Spinal cord (tissue), 10 donors: Measurements from ENCODE around the gene MOXD1. TPM values are rescaled to one million over a fixed set of nuclear protein-coding genes. Genes with fewer than 3 reads are reported as not detected.
"Not testable (repeated sequence)": the region's sequence is repeated elsewhere in the genome, so short reads cannot be mapped to it uniquely, and the experiment has no call there.

Experiments
- DNase-seq, 6 donors: peaks; one replicate each; pipeline versions ENCODE4 v3.0.0 to v3.0.0-alpha.2; 2013 to 2015; ENCODE audit warnings: low spot score in 6 of 6, low read depth in 4 of 6
- H3K27ac ChIP-seq: one replicate; pipeline ENCODE4 v1.5.1; 2013; ENCODE audit warnings: low read depth, low read length, control low read depth
- H3K27me3 ChIP-seq: one replicate; pipeline ENCODE4 v1.6.1; 2013; ENCODE audit warnings: low read length; ENCODE audit not compliant: control insufficient read depth, insufficient read depth
- H3K36me3 ChIP-seq: one replicate; pipeline ENCODE4 v1.6.1; 2013; ENCODE audit warnings: low read length; ENCODE audit not compliant: control insufficient read depth, insufficient read depth
- H3K4me1 ChIP-seq: one replicate; pipeline ENCODE4 v1.6.1; 2013; ENCODE audit warnings: low read length; ENCODE audit not compliant: control insufficient read depth, insufficient read depth
- H3K4me3 ChIP-seq: one replicate; pipeline ENCODE4 v1.5.1; 2013; ENCODE audit warnings: low read depth, low read length, control low read depth
- H3K9me3 ChIP-seq: one replicate; pipeline ENCODE4 v1.6.1; 2013; ENCODE audit warnings: low read length; ENCODE audit not compliant: control insufficient read depth, insufficient read depth
- WGBS: methylation state at CpG from one replicate; pipeline ENCODE4 v1.1.5; 2013; ENCODE audit warnings: missing lambda C conversion rate; ENCODE audit not compliant: insufficient coverage; 5-methylcytosine and 5-hydroxymethylcytosine counted together
- polyA plus RNA-seq, 2 donors: library from polyadenylated mRNA; unstranded; fragments of 120-200 nt; gene quantifications; one replicate each; pipeline ENCODE4 v1.2.1, GENCODE V29; 2013; ENCODE audit not compliant: insufficient read length in 2 of 2
- total RNA-seq, 2 donors: library from RNA; depleted of rRNA in 1 of 2; stranded (reverse); fragments of 120-200 nt in 1 of 2; fragments of >200 nt in 1 of 2; gene quantifications; one replicate each; pipeline versions ENCODE4 v1.2.3 to v1.2.4, GENCODE V29; 2013 to 2014
- donor health status: healthy.

MOXD1 gene
- total and polyA plus RNA-seq, 4 donors = 11.4 to 32.9 (median 16.9) TPM

- peak in 1 of 6 donors; percentile 7 for DNase-seq
- Histone ChIP-seq H3K27me3 (no peaks in the 10 kb centered on the region), H3K9me3 (no peaks in the 10 kb centered on the region), H3K4me1 (no peaks in the 10 kb centered on the region), H3K27ac (no peak overlapping the region), H3K36me3 (no peaks in the 10 kb centered on the region), H3K4me3 (no peak overlapping the region)
- WGBS = 90% methylated on average over 2 of the region's 6 CpGs
Observed at GRCh38 chr6:132333639-132334520, 67.4 kb downstream of the MOXD1 start.

DNA sequence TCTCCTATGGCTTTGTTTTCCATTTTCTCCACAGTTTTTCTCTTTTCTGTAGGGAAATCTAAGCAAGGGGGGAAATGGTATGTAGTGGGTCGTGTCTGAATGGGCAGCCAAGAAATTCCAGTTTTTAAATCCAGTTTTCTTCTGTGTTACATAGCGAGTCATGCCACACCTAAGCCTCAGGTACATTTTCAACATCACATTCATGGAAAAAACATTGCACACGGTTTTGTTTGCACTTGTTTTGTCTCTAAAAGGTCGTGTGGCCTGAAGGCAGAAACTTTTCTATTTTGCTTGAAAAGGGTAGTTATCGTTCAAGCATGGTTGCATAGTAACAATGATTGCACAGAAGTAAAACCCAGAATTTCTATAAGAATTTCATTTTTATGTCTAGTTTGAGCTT lies 70.5 kb downstream of the MOXD1 start:
- DNase-seq = no peak
- Histone ChIP-seq H3K9me3 (no peaks in the 10 kb centered on the region), H3K27ac (no peak overlapping the region), H3K4me1 (no peaks in the 10 kb centered on the region), H3K36me3 (no peaks in the 10 kb centered on the region), H3K27me3 (no peaks in the 10 kb centered on the region), H3K4me3 (no peak overlapping the region)
- WGBS = no CpG with 5 or more reads among the region's 5 CpGs

DNA sequence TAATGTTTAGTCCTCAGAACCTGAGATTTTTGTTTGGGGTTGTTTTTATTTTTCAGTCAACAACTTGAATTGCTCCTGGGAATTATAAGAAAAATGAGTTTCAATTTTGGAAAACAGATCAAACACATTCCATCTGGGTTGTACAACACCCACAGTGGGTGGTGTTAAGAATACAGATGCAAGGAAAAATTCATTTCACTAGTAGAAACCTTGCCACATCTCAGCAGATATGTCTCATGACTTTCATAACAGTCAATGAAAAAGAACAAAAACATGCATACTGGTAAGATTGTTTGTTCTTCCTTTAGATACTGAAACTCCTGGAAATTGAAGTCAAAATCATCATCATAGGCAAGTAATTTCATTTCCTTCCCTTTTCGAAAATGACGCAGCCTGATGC lies 78.9 kb downstream of the MOXD1 start:
- Histone ChIP-seq H3K27ac (no peak overlapping the region), H3K9me3 (peaks cover 3% of the 10 kb centered on the region)
- WGBS = 100% methylated on average over 2 of the region's 2 CpGs

GRCh38 chr6:132320007-132320406 lies 81.3 kb downstream of the MOXD1 start:
- Histone ChIP-seq H3K4me1 (no peaks in the 10 kb centered on the region), H3K9me3 (peaks cover 6% of the 10 kb centered on the region), H3K27ac (no peak overlapping the region), H3K36me3 (no peaks in the 10 kb centered on the region), H3K4me3 (no peak overlapping the region), H3K27me3 (no peaks in the 10 kb centered on the region)
- no peak for DNase-seq

More for the DNA sequence above, 78.9 kb downstream of the MOXD1 start:
- Histone ChIP-seq H3K27me3 (no peaks in the 10 kb centered on the region), H3K4me3 (no peak overlapping the region), H3K4me1 (no peaks in the 10 kb centered on the region), H3K36me3 (no peaks in the 10 kb centered on the region)
- no peak for DNase-seq

DNA sequence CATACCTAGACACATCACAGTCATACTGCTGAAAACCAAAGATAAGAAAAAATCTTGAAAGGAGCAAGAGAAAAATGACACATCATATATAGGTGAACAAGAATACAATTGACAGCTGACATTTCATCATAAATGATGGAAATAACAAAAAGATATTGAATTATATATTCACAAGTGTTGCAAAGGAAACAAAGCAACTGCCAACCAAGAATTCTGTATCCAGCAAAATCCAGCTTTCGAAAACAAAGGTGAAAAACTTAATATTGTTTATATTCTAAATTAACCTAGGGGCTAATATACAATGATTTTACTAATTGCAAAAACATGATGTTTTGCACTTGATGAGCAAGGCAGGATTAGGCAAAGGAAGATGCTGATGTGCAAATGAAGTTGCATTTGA lies 84.3 kb downstream of the MOXD1 start:
- Histone ChIP-seq H3K36me3 (no peaks in the 10 kb centered on the region), H3K4me1 (no peaks in the 10 kb centered on the region), H3K27me3 (no peaks in the 10 kb centered on the region), H3K4me3 (no peak overlapping the region), H3K27ac (no peak overlapping the region), H3K9me3 (peaks cover 6% of the 10 kb centered on the region)
- no peak for DNase-seq
- WGBS = no CpG with 5 or more reads among the region's 1 CpG

DNA sequence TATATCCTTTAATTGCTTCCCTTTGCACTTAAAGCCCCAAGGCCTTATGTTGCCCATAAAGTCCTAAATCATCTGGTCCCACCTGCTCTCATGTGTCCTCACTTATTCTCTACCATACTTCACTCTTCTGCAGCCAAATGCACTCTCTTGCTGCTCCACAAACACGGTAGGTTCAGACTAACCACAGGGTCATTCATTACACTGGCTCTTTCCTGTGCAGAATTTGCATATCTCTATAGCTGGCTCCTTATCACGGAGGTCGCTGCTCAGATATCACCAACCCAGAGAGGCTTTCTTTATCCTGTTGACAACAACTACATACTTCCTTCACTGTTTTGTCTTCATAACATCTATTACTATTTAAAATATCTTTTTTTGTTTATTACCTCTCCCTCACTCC lies 86.8 kb downstream of the MOXD1 start:
- no peak overlapping the region for H3K4me3 ChIP-seq
- H3K27ac ChIP-seq = no peak overlapping the region

GRCh38 chr6:132310921-132311320 lies 90.4 kb downstream of the MOXD1 start:
- no peak for DNase-seq
- H3K36me3 ChIP-seq = no peaks in the 10 kb centered on the region
- no peaks in the 10 kb centered on the region for H3K4me1 ChIP-seq
- H3K27ac ChIP-seq = no peak overlapping the region
- no peaks in the 10 kb centered on the region for H3K27me3 ChIP-seq
- H3K4me3 ChIP-seq = no peak overlapping the region
- H3K9me3 ChIP-seq = peaks cover 1% of the 10 kb centered on the region
- no CpG with 5 or more reads among the region's 2 CpGs for WGBS

More for the DNA sequence above, 86.8 kb downstream of the MOXD1 start:
- 74% methylated on average over 3 of the region's 3 CpGs for WGBS
- H3K9me3 ChIP-seq = peaks cover 5% of the 10 kb centered on the region
- no peaks in the 10 kb centered on the region for H3K4me1 ChIP-seq
- no peaks in the 10 kb centered on the region for H3K27me3 ChIP-seq
- no peak for DNase-seq
- H3K36me3 ChIP-seq = no peaks in the 10 kb centered on the region

DNA sequence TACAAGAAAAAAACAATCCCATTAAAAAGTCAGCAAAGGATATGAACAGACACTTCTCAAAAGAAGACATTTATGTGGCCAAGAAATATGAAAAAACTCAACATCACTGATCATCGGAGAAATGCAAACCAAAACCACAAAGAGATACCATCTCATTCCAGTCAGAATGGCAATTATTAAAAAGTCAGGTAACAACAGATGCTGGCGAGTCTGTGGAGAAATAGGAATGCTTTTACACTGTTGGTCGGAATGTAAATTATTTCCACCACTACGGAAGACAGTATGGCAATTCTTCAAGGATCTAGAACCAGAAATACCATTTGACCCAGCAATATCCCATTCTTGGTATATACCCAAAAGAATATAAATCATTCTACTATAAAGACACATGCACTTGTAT lies 91.1 kb downstream of the MOXD1 start:
- not testable (repeated sequence) for H3K27ac ChIP-seq, DNase-seq, H3K4me3 ChIP-seq, H3K9me3 ChIP-seq, H3K4me1 ChIP-seq, H3K27me3 ChIP-seq, H3K36me3 ChIP-seq
- 100% methylated on average over 1 of the region's 4 CpGs for WGBS

DNA sequence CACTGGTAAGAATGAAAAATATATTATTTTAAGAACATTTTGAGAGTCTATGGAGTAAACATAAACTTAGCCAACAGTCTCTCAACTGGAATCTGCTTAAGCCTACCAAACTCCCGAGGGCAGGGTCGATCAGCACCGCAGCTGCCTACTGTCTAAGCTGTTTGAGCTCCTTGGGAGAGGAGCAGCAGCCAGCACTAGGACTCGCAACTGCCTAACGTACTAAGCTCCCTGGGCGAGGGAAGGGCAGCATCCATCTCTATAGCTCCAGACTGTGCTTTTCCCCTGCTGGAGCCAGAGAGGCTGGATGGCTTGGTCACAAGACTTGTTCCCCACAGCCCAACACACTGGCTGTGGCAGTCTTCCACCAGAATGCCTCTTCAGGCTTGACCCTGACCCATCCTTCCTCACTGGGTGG lies 96.4 kb downstream of the MOXD1 start:
- Histone ChIP-seq H3K27ac (no peak overlapping the region), H3K27me3 (no peaks in the 10 kb centered on the region), H3K4me3 (no peak overlapping the region), H3K4me1 (no peaks in the 10 kb centered on the region), H3K9me3 (peaks cover 1% of the 10 kb centered on the region), H3K36me3 (no peaks in the 10 kb centered on the region)
- WGBS = 96% methylated on average over 6 of the region's 6 CpGs
- DNase-seq = no peak

DNA sequence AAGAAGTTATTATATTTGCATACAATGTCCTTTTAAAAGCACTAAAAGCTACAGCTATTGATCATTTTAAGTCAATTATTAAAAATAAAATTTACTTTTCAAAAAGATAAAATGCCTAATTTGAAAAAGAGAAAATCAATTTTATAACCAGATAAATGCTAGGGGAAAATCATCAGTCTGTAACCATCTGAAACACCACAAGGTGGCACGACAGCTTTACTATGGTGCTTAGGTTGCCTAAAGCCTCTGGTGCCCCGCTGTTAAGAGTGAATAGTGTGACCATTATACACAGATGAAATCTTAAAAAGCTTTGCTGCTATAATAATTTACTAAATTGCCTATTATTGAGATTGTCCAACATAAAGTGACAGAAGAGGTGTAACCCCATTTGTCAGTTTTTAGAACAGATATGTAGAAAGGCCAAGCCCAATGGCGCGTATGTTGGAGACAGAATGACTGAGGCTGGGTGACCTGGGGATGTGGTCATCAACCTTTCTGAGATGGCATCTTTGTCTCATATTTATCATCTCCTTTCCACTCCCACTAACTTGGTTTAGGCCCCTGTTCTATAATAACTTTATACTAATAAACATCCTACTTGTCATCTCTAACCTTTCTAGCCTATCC lies 100.8 kb downstream of the MOXD1 start:
- H3K36me3 ChIP-seq = no peaks in the 10 kb centered on the region
- no peaks in the 10 kb centered on the region for H3K27me3 ChIP-seq
- no peaks in the 10 kb centered on the region for H3K9me3 ChIP-seq
- DNase-seq = peak in 4 of 6 donors; percentile 20 to 79 (median 49)
- H3K4me1 ChIP-seq = no peaks in the 10 kb centered on the region
- no peak overlapping the region for H3K27ac ChIP-seq
- WGBS = no CpG with 5 or more reads among the region's 4 CpGs
- H3K4me3 ChIP-seq = no peak overlapping the region
